Fibroblast of pulmonary artery (primary cell): ENCODE measurements around the gene CASR.

ENCODE experiments used
- DNase-seq: peaks from one replicate; pipeline ENCODE4 v3.0.0-alpha.2; 2010; ENCODE audit warnings: low read depth
- H3K4me3 ChIP-seq: replicated peaks from 2 replicates; pipeline ENCODE4 v1.5.1; 2011; ENCODE audit warnings: low read depth, mild to moderate bottlenecking, control low read depth, low read length, moderate library complexity
- CTCF ChIP-seq: IDR thresholded peaks from 2 replicates; pipeline ENCODE4 v1.5.1; 2011; ENCODE audit warnings: mild to moderate bottlenecking, control low read depth, low read length, inconsistent platforms; ENCODE audit errors: missing control alignments

Gene CASR

GRCh38 chr3:122273498-122273897 lies 90.0 kb downstream of the CASR start:
- TF ChIP-seq CTCF = no peak
- no peak for DNase-seq
- no peak overlapping the region for H3K4me3 ChIP-seq

GRCh38 chr3:122281891-122282290 lies 98.4 kb downstream of the CASR start:
- TF ChIP-seq CTCF = no peak
- DNase-seq = no peak
- H3K4me3 ChIP-seq = no peak overlapping the region

- H3K4me3 ChIP-seq = no peak overlapping the region
- no peak for TF ChIP-seq CTCF
- DNase-seq = no peak
These were observed 100.5 kb downstream of the CASR start for GRCh38 chr3:122283796-122284445.

GRCh38 chr3:122284486-122284885 lies 101.0 kb downstream of the CASR start:
- TF ChIP-seq CTCF = no peak
- no peak for DNase-seq
- H3K4me3 ChIP-seq = no peak overlapping the region

GRCh38 chr3:122294359-122294758 lies 110.9 kb downstream of the CASR start:
- no peak for DNase-seq
- TF ChIP-seq CTCF = no peak
- H3K4me3 ChIP-seq = no peak overlapping the region

- H3K4me3 ChIP-seq = no peak overlapping the region
- no peak for TF ChIP-seq CTCF
- no peak for DNase-seq
These were observed 112.0 kb downstream of the CASR start for GRCh38 chr3:122295266-122296062.
